Endothelial cell of umbilical vein (primary cell): ENCODE measurements around the gene TEX9.

Experiments
- CTCF ChIP-seq, 2 donors: IDR thresholded peaks; 1 replicate in 1 of 2; 2 replicates in 1 of 2; pipeline ENCODE4 v1.5.1; 2011; ENCODE audit warnings: low read length in 2 of 2, mild to moderate bottlenecking in 2 of 2, moderate library complexity in 2 of 2, control low read depth in 1 of 2, inconsistent platforms in 1 of 2, low read depth in 1 of 2; ENCODE audit not compliant: insufficient read depth in 1 of 2; ENCODE audit errors: extremely low read depth in 1 of 2
- EZH2 ChIP-seq: IDR thresholded peaks from 2 replicates; pipeline ENCODE4 v1.6.1; 2012; ENCODE audit warnings: borderline replicate concordance, low read depth, mild to moderate bottlenecking, moderate library complexity, low read length, inconsistent platforms; ENCODE audit not compliant: severe bottlenecking
- FOS ChIP-seq: IDR thresholded peaks from 2 replicates; pipeline ENCODE4 v1.6.1; 2011; ENCODE audit warnings: mild to moderate bottlenecking, low read length, moderate library complexity, borderline replicate concordance; ENCODE audit not compliant: insufficient read depth
- JUN ChIP-seq: IDR thresholded peaks from 2 replicates; pipeline ENCODE4 v1.6.1; 2011; ENCODE audit warnings: borderline replicate concordance, low read depth; ENCODE audit not compliant: insufficient read length, insufficient read depth
- MAX ChIP-seq: IDR thresholded peaks from 2 replicates; pipeline ENCODE4 v1.6.1; 2011; ENCODE audit not compliant: insufficient read depth, insufficient read length
- MYC ChIP-seq: IDR thresholded peaks from one replicate; pipeline ENCODE4 v1.6.1; 2011; ENCODE audit warnings: mild to moderate bottlenecking, low read depth, low read length
- POLR2A ChIP-seq: IDR thresholded peaks from 2 replicates; pipeline ENCODE4 v1.6.1; 2012; ENCODE audit warnings: low read depth, mild to moderate bottlenecking, control low read depth, low read length
- POLR2AphosphoS5 ChIP-seq: IDR thresholded peaks from 2 replicates; pipeline ENCODE4 v1.6.1; 2012; ENCODE audit warnings: low read depth, mild to moderate bottlenecking, control low read depth, low read length, moderate library complexity; ENCODE audit not compliant: insufficient read depth

GRCh38 chr15:56410721-56411120 lies 45.5 kb downstream of the TEX9 start:
- no peak for TF ChIP-seq CTCF (IDR thresholded peaks at IDR 0.05; ENCODE audit: extremely low read depth in 1 of 2, insufficient read depth in 1 of 2, low read depth in 1 of 2, low read length in 2 of 2)
- no peak for TF ChIP-seq POLR2A
- no peak for TF ChIP-seq POLR2AphosphoS5
- TF ChIP-seq MAX: no peak
- no peak for TF ChIP-seq EZH2
- TF ChIP-seq FOS: no peak
- TF ChIP-seq MYC: no peak
- TF ChIP-seq JUN: no peak
